ENCODE data around the gene NUCB1. TPM values are rescaled to one million over a fixed set of nuclear protein-coding genes. Genes with fewer than 3 reads are reported as not detected.

NUCB1 gene
- total and polyA plus RNA-seq, 9 of the 15 experiments (the other 6 are each of a cell fraction or from before 2014, with no cell fraction given), result 3.1 to 153 (median 71.7) TPM

DNA sequence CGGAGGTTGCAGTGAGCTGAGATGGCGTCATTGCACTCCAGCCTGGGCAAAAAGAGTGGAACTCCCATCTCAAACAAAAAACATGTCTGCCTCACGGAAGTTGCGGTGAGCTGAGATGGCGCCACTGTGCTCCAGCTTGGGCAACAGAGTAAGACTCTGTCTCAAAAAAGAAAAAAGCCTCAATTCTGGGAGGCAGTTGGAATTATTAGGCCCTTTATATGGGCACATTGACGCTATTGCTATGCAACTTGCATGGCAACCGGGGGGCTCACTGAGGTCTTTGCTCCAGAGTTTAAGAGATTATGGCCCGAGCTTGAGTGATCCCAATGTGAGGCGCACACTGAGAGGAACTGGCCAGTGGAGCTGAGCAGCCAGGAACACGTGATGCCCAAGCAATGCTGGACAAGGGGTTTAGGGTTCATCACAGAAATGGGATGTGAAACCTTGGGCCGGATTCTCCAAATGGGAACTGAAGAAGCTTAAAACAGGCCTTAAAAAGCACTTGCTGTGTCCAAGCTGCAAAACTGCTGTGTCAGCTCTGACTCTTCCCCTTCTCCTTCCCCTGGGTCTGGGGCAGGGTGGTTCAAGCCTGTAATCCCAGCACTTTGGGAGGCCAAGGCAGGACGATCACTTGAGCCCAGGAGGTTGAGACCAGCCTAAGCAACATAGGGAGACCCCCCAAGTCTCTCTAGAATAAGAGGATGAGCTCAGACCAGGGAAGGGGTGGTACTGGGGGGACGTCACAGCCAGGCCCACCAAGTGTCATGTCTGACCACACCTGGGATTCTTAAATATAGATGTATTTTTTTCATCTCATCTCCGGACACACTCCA is 67.5 kb downstream of the NUCB1 start (continued):
- TF ChIP-seq, protein P1, sequence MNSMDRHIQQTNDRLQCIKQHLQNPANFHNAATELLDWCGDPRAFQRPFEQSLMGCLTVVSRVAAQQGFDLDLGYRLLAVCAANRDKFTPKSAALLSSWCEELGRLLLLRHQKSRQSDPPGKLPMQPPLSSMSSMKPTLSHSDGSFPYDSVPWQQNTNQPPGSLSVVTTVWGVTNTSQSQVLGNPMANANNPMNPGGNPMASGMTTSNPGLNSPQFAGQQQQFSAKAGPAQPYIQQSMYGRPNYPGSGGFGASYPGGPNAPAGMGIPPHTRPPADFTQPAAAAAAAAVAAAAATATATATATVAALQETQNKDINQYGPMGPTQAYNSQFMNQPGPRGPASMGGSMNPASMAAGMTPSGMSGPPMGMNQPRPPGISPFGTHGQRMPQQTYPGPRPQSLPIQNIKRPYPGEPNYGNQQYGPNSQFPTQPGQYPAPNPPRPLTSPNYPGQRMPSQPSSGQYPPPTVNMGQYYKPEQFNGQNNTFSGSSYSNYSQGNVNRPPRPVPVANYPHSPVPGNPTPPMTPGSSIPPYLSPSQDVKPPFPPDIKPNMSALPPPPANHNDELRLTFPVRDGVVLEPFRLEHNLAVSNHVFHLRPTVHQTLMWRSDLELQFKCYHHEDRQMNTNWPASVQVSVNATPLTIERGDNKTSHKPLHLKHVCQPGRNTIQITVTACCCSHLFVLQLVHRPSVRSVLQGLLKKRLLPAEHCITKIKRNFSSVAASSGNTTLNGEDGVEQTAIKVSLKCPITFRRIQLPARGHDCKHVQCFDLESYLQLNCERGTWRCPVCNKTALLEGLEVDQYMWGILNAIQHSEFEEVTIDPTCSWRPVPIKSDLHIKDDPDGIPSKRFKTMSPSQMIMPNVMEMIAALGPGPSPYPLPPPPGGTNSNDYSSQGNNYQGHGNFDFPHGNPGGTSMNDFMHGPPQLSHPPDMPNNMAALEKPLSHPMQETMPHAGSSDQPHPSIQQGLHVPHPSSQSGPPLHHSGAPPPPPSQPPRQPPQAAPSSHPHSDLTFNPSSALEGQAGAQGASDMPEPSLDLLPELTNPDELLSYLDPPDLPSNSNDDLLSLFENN (IDR thresholded peaks at IDR 0.05; ENCODE audit: low read depth in 2 of 2, low read length in 2 of 2), result peak in 1 of 2 experiments; percentile 59; a peak in 1 of 4 replicates
- TF ChIP-seq HDAC6 (IDR thresholded peaks at IDR 0.05; ENCODE audit: low read depth, low read length), result peak; percentile 86; the same call in 1 of the 2 replicates
- no peak for TF ChIP-seq GABPB1 (CRISPR knock-in tag; IDR thresholded peaks at IDR 0.05)
- TF ChIP-seq HNRNPL (IDR thresholded peaks at IDR 0.05; ENCODE audit: low read depth, low read length), result no peak; the same call in 1 of the 2 replicates
- no peak for TF ChIP-seq NCOA6 (IDR thresholded peaks at IDR 0.05)
- TF ChIP-seq, protein P2, sequence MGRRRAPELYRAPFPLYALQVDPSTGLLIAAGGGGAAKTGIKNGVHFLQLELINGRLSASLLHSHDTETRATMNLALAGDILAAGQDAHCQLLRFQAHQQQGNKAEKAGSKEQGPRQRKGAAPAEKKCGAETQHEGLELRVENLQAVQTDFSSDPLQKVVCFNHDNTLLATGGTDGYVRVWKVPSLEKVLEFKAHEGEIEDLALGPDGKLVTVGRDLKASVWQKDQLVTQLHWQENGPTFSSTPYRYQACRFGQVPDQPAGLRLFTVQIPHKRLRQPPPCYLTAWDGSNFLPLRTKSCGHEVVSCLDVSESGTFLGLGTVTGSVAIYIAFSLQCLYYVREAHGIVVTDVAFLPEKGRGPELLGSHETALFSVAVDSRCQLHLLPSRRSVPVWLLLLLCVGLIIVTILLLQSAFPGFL (CRISPR knock-in tag; IDR thresholded peaks at IDR 0.05), result no peak
- TF ChIP-seq DIDO1 (tag; IDR thresholded peaks at IDR 0.05; ENCODE audit: low read depth), result no peak
- TF ChIP-seq SLC30A9 (CRISPR knock-in tag; IDR thresholded peaks at IDR 0.05), result no peak
- TF ChIP-seq RBM34 (IDR thresholded peaks at IDR 0.05; ENCODE audit: borderline replicate concordance, insufficient read depth, low read length), result no peak
- TF ChIP-seq, protein P3, sequence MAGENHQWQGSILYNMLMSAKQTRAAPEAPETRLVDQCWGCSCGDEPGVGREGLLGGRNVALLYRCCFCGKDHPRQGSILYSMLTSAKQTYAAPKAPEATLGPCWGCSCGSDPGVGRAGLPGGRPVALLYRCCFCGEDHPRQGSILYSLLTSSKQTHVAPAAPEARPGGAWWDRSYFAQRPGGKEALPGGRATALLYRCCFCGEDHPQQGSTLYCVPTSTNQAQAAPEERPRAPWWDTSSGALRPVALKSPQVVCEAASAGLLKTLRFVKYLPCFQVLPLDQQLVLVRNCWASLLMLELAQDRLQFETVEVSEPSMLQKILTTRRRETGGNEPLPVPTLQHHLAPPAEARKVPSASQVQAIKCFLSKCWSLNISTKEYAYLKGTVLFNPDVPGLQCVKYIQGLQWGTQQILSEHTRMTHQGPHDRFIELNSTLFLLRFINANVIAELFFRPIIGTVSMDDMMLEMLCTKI (IDR thresholded peaks at IDR 0.05; ENCODE audit: partially characterized antibody), result no peak
- TF ChIP-seq POLR2B (IDR thresholded peaks at IDR 0.05; ENCODE audit: low read depth, partially characterized antibody), result peak; percentile 78
- TF ChIP-seq SRSF3 (IDR thresholded peaks at IDR 0.05; ENCODE audit: insufficient read depth, low read length), result no peak
